Right ventricle myocardium inferior (tissue), 1 donor: ENCODE results near the gene NOTO. TPM values are rescaled to one million over a fixed set of nuclear protein-coding genes. Genes with fewer than 3 reads are reported as not detected.

Source experiments
- ATAC-seq: fragments of 200-7000 bp; cut with Tn5 transposase; one replicate; pipeline ENCODE4 v1.9.1; 2020; ENCODE audit warnings: mild to moderate bottlenecking, moderate library complexity
- DNase-seq: peaks from one replicate; pipeline ENCODE4 v3.0.0; 2021; ENCODE audit errors: missing footprints
- intact Hi-C: fragments of 100-400 bp; cut with DNase I; formaldehyde crosslinking; loops from one replicate; pipeline ENCODE4 v1.11.0; 2022
- total RNA-seq: library from RNA; stranded (reverse); fragmentation: NEBNext Ultra II Directional; extraction: Animal tissue kit (Norgen Biotek cat#: 25700); gene quantifications from one replicate; pipeline ENCODE4 v1.2.1, GENCODE V29; 2021
- donor health status: DM: no; HTN: yes; CAD: no; lungs with severe emphysema.

NOTO gene
- total RNA-seq, 1 donor from 2014 or later = not detected

DNA sequence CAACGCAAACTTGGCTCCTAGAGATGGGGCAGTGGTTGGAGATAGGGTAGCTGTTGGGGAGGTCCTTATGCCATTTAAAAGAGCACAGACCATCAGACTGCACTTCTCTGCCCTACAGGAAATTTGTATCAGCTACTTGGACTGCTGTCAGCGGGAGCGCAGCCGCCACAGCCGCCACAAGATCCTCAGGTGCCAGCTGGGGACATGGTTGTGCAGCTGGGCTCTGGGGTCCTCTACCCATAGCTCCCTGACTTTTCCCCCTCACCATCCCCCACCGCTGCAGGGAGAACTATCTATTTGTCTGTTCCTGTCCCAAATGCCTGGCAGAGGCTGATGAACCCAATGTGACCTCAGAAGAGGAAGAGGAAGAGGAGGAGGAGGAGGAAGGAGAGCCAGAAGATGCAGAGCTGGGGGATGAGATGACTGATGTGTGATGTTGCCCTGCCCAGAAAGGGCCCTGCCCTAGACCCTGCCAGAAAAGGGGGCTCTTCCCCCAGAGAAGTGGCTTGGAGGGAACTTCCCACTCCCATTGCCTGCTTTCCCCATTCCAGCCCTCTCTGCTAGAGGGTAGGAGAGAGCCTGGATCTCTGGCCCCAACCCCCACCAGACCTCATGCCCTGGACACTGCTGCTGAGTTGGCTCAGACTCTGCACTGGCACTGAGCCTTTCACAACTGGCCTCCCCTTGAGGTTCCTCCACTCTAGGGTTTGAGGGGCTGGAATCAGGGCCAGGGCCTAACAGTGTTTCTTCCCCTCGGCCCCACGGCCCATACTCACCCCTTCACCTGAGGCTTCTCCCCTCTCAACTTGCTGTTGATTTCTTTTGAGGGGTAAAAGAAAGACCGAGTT, 23.4 kb downstream of the NOTO start:
- DNase-seq (no peak), ATAC-seq (peak; percentile 27)
- intact Hi-C loops = no loop called here

DNA sequence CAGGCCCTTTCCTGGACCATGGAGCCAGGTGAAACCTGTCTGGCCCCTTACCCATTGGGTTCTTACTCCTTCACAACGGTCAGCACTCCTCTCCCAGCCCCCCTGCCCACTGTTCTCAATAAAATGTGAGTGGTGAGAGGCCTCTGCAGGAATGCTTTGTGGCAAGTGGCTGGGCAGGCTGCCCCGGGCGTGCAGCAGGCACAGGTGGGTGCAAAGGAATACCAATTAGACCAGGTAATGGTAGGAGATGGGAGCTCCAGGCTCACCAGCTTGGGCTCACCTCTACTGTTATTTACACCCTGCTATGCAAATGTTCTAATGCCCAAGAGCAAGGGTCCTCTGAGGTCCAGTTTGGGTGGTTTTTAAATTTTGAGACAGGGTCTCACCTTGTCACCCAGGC, 24.7 kb downstream of the NOTO start:
- intact Hi-C loops = no loop called here
- DNase-seq (no peak), ATAC-seq (no peak)

DNA sequence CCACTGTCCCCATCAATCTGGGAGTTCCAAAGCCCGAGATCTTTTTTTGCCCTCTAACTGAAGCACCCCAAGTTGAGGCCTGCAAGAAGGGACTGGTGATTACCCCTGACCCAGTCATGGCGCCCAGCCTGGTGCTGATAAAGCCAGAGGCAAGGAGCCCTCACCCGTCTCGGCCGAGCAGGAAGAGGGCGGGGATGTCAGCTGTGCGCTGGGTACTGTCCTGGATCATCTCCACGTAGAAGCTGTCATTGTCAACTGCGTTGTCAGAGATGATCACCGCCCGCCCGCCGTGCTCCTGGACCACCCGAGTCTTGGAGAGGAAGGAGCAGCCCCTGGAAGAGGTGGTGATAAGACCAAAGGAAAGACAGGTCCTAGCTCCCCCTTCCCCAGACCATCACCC, 26.3 kb downstream of the NOTO start:
- DNase-seq (no peak), ATAC-seq (no peak)
- intact Hi-C loops = no loop called here

DNA sequence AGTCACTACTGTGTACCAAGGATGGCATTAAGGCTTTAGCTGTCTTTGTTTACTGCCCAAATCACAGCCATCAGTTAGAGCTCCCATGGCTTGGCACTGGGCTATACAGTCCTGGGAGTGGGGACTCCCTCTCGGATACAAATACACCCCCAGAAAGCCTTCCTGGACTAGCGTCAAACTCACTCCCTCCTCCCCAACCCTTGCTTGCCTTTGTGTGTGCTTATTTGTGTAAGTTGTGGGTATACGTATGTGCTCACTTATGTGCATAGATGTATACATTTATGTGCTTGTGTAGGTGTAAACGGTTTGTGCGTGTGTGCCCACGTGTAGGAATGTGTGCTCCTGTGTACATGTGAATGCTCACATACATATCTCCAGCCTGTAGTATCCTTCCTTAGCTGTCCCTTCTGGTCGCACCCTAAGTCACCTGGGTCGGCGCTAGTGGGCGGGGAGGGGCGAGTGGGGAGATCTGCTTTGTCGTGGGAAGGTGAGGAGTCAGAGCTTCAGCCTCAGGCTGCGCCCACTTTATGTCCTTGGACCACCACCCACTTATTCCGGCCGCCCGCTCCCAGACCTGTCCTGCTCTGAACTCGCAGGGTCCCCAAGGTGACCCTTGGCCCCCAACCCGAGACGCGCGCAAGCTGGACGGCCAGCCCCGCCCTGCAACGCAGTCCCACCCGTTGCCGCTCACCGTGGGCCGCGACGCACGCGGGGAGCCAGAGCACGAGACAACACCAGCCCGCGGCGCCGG, 30.2 kb downstream of the NOTO start:
- intact Hi-C loops = no loop called here
- ATAC-seq = no peak
- no peak for DNase-seq

DNA sequence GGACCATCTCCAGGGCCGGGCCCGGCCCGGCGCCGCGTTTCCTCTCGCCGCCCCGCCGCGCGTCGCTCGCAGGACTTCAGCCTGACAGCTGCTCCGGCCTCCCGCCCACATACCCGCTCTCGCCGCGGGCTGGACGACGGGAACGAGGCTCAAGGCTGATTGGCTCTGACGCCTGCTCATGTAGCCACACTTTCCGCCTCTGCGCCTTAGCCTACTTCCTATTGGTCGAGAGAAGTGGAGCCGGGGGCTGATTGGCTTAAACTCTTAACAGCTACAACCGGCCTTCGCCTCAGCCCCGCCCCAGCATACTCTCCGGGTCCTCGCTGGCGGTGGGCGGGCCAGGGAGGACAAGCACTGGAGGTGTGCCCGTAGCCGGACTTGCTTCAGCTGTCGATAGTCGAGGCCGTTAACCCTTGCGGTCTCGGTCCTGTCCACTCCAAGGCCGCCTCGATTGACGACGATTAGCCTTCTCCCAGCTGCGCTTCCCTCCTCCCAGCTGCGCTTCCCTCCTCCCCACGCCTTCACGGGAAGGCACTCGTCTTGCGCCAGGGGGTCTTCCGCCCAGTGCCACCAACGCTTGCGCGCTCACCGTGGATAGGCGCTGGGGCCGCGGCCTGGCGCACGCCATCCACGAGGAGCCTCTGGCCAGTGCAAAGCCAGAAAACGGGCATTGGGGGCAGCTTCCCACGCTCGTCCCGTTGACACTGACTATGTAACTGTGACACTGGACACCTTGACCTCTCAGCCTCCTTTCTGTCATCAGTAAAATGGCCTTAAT, 31.0 kb downstream of the NOTO start, which contains the start of gene PRADC1:
Gene PRADC1 (minus strand): TSS at position 86 of the 778 bp plus-strand sequence. CDS start 79 bp downstream, at position 7.
- ATAC-seq = peak; percentile 96
- peak; percentile 99 for DNase-seq
- intact Hi-C loops = no loop called here

DNA sequence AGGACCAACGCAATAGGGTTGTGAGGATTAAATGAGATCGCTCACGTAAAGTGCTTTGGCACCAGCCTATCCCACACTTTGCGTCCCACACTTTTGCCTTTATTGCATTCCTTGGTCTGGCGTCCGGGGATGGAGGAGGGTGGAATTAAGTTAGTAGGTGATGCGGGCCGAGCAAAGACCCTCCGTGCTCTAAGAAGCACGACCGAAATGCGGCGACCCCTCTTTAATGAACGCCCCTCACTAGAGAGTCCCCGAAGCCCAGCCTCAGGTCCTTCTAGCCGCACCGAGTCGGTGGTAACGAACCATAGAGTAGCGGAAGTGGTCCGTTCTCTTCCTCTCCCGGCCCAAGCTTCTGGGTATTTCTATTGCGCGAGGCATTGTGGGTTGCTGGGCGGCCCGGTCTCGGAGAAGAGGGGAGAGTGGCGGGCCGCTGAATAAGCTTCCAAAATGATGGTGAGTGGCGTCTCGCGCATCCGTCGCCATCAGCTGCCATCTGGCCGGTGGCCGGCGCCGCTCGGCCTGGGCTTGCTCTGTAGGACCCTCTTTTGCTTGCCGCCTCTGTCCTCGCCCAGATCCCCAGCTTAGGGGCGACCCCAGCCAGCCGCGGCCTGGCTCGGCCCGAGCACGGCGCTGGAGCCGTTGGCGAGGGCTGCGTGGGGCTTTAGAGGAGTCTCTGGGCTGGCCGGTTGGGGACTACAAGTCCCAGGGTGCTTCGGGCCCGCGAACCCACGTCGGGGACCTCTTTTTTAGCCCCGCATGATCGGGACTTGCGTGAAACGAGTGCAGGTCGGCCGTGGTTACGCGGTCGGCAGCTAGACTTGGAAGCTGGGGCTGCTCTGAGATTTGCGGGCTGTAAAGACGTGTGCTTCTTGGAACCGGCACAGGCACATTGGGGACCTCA, 31.8 kb downstream of the NOTO start, which contains the start of gene CCT7:
Gene CCT7 (plus strand): TSS at position 377 of the 901 bp plus-strand sequence. CDS start 71 bp downstream, at position 448.
- ATAC-seq (peak; percentile 89), DNase-seq (peak; percentile 92)
- intact Hi-C loops = no loop called here

DNA sequence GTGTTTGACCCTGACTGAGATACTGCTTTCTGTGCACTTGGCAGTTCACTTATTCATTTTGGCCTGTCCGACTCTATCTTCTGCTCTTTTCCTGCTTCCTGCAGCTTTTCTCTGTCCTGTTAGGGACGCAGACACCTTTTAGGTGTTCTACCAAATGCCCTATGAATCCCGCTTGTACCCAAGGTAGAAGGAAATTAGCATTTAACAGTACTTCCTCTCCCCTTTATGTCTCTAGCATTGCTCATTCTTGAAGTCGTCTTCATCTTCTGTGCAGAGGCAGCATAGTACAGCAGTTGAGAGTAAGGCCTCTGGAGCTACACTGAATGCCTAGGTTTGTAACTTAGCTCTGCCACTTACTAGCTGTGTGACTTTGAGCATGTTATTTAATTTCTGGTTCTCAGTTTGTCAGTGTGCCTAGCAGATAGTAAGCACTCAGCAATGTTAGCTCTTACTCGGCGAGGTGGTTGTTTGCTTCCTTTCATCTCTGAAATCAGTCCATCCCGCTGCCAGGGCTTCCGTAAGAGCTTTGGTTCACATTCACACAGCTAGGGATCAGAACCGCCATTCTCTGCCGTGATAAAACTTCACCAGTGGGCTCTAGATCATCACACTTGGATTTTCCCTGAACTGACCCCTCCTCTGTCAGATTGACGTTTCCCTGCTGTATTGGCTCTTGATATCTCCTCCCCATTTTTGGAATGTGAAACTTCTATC, 33.1 kb downstream of the NOTO start:
- no peak for DNase-seq
- intact Hi-C loops = no loop called here
- ATAC-seq = no peak

DNA sequence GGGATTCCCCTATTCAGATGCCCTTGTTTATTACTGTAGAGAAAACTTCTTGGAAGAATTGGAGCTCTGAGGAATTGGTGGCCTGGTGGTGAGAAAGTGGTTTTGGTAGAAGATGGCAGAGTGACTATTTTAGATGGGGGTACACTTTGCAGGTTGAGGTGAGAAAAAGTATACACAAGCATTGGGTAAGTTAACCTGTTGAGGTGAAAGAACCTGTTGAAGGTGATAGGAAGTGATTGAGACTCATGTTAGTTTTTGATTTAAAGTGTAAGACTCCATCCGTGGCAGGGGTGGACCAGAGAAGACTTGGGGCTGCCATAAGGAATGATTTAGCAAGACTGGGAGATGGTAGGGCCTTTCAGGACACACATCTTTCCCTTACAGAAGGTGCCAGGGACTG, 34.8 kb downstream of the NOTO start:
- intact Hi-C loops = no loop called here
- DNase-seq (no peak), ATAC-seq (no peak)

DNA sequence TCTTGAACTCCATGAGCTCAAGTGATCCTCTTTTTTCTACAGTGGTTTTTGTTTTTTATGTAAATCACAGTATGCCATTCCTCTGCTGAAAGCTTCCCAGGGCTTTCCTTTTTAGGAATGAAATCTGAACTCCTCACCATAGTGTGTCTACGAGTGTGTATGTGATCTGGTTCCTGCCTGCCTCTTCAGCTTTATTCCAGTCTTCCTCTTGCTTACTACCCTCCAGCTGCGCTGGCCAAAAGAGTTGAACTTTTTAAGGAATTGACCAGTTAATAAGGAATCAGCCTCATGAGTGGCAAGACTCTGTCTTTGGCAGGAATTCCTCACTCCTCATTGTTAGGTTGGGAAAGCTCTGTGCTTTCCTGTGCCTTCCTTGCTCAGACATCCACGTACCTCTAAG, 35.8 kb downstream of the NOTO start:
- intact Hi-C loops = no loop called here
- ATAC-seq = no peak
- DNase-seq = no peak

DNA sequence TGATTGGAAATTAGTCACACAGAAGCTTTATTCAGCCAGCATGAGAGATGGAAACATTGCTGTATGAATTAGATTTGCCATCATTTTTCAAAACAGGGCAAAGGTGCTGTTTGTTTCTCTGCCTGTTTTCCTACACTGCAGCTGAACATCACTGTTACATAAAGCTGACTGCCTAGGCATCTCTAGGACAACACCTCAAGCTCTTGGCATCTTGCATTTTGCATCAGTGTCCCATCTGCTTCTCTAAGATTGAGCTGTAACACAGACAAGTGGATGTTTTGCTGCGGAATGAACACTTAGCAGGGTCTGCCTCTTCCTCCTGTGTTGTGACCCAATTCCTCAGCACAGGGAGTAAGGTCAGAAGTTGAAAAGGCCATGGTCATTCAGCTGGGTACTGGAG, 36.6 kb downstream of the NOTO start:
- no peak for DNase-seq
- no peak for ATAC-seq
- intact Hi-C loops = no loop called here

DNA sequence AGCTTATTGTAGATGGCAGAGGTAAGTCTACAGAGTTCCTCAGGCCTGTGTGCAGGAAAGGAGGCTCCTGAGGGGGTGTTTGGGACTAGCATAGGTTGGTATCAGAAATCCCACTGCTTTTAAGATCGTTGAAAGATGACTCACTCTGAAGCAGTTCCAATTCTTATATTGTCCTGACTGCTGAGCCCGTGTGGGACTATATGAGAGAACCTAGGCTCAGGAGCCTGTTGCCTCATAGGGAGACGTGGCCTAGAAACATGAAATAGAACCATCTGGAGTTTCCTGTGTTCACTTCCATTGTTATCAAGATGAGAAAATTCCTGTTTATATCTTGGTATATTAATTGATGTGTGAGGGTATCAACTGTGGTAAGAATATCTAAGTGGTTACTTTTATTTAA, 37.4 kb downstream of the NOTO start:
- intact Hi-C loops = no loop called here
- no peak for DNase-seq
- no peak for ATAC-seq

DNA sequence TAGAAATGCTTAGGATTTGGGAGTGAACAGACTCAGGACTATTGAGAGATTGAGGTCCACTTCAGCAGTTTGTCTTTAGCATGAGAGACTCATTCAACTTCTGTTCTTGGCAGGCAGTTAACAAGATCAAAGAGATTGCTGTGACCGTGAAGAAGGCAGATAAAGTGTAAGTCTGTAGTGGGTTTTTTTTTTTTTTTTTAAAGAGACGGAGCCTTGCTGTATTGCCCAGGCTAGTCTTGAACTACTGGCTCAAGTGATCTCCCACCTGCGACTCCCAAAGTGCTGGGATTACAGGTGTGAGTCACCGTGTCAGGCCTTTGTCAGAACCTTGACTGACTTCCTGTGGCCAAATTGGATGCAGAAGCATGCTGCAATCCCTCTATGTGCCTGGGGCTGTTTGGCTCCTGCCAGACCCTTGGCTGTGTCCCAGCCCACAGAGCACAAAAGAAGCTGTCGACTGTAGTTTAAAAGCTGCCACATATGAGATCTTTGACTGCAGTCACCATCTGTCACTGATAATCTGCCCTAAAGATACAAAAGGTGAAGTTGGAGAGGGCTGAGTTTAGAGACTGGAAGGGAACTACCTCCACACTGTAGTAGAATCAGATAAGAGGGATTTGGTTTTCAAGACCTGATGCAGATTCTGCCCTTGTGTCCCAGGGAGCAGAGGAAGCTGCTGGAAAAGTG, 41.7 kb downstream of the NOTO start:
- peak; percentile 43 for ATAC-seq
- intact Hi-C loops = no loop called here
- no peak for DNase-seq

DNA sequence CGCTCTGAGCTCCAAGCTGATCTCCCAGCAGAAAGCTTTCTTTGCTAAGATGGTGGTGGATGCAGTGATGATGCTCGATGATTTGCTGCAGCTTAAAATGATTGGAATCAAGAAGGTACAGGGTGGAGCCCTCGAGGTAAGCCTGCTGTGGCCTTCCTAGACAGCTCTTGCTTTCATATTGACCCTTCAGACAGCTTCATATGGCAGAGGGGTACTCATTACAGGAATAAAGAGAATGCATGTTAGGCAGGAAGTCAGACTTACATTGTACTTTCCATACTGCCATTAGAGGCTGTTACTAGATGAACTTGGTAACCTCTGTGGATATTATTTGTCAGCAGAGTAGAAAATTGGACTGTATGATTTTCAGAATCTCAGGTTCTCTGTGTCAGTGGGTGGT, 42.2 kb downstream of the NOTO start:
- intact Hi-C loops = no loop called here
- no peak for ATAC-seq
- no peak for DNase-seq

DNA sequence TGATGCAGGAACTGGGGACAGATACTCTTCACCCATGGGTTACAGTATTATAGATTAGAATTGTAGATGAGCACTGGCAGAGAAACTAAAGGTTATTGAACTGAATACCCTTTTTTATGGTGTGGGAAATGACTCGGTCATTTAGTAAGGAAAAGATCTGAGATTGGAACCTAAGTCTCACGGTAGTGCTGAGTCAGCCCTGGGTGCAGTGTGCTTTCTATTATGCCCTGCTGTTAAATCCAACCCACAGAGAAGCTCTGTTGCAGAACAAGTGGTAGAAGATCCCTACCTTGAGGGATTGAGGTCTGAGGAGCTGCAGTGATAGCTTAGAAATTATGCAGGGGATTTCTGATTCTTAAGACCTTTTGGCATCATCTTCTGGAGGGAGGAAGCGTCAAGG, 44.5 kb downstream of the NOTO start:
- intact Hi-C loops = no loop called here
- DNase-seq = no peak
- no peak for ATAC-seq

DNA sequence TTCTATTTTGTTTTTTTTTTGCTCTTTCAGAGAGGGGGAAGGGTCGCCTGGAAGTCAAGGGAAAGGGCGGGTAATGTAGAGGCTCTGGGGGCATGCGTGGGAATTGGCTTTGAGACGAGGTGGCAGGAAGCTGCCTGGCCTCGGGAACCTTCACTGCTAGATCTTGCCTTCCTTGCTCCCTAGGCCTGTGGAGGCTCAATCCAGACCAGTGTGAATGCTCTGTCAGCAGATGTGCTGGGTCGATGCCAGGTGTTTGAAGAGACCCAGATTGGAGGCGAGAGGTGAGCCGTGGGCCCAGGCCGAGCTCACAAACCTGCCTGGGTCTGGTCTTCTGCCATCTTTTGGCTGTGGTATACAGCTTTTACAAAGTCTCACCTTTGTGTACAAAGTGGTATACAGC, 47.3 kb downstream of the NOTO start:
- ATAC-seq = no peak
- no peak for DNase-seq
- intact Hi-C loops = no loop called here

DNA sequence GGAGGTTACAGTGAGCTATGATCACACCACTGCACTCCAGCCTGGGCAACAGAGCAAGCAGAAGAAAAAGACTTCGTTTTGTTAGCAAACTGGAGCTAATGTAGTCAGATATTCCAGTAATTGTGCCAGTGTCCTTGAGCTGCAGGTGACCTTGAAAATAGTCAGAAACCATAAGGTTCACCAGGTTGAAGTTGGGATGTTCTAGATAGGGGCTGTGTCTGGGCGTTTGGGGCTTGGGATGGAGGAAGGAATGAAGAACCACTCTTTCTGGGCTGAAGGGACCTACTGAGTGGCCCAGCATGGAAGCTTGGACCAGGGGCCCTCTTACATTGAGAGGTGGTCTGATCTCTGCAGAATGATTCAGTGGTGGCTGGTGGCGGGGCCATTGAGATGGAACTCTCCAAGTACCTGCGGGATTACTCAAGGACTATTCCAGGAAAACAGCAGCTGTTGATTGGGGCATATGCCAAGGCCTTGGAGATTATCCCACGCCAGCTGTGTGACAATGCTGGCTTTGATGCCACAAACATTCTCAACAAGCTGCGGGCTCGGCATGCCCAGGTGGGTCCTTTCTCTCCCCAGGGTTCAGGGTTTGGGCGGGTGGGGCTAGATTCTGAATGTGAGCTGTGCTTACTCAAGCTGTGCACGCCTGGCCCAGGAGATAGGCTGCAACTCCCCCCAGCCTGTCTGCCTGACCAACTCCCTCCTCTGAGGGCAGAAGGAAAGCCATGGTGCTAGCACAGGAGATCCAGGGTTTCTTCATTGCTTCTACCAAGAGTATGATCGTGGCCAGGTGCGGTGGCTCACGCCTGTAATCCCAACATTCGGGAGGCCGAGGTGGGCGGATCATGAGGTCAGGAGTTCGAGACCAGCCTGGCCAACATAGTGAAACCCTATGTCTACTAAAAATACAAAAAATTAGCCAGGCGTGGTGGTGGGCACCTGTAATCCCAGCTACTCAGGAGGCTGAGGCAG, 48.8 kb downstream of the NOTO start:
- ATAC-seq (no peak), DNase-seq (no peak)
- intact Hi-C loops = no loop called here
